NCI-H128 (cell line): Measurements from ENCODE around the gene ABLIM2.

ENCODE experiments used
- DNase-seq: peaks from one replicate; lab custom pipeline; 2025; ENCODE audit not compliant: unreplicated experiment; lab: John Stamatoyannopoulos, UW

ABLIM2 gene

GRCh38 chr4:8176547-8177399 lies 18.2 kb upstream of the ABLIM2 start:
- DNase-seq: no peak

GRCh38 chr4:8175686-8176085 lies 17.1 kb upstream of the ABLIM2 start:
- no peak for DNase-seq

GRCh38 chr4:8174970-8175369 lies 16.4 kb upstream of the ABLIM2 start:
- DNase-seq: no peak

- no peak for DNase-seq
Observed at GRCh38 chr4:8173492-8174242, 15.1 kb upstream of the ABLIM2 start.

GRCh38 chr4:8171984-8172924 lies 13.6 kb upstream of the ABLIM2 start:
- DNase-seq: no peak

- DNase-seq: no peak
Observed at GRCh38 chr4:8171266-8171665, 12.7 kb upstream of the ABLIM2 start.

GRCh38 chr4:8170341-8170740 lies 11.7 kb upstream of the ABLIM2 start:
- no peak for DNase-seq

GRCh38 chr4:8169763-8170162 lies 11.2 kb upstream of the ABLIM2 start:
- no peak for DNase-seq

GRCh38 chr4:8168832-8169598 lies 10.4 kb upstream of the ABLIM2 start:
- no peak for DNase-seq

- DNase-seq: no peak
Observed at GRCh38 chr4:8168232-8168631, 9.6 kb upstream of the ABLIM2 start.

GRCh38 chr4:8167815-8168214 lies 9.2 kb upstream of the ABLIM2 start:
- DNase-seq: no peak

- no peak for DNase-seq
Observed at GRCh38 chr4:8167291-8167690, 8.7 kb upstream of the ABLIM2 start.

GRCh38 chr4:8165374-8165896 lies 6.8 kb upstream of the ABLIM2 start:
- no peak for DNase-seq

GRCh38 chr4:8164687-8165086 lies 6.1 kb upstream of the ABLIM2 start:
- no peak for DNase-seq

- no peak for DNase-seq
Observed at GRCh38 chr4:8164194-8164565, 5.6 kb upstream of the ABLIM2 start.

GRCh38 chr4:8163436-8164193 lies 5.0 kb upstream of the ABLIM2 start:
- DNase-seq: no peak

GRCh38 chr4:8163026-8163425 lies 4.4 kb upstream of the ABLIM2 start:
- DNase-seq: no peak

GRCh38 chr4:8162625-8163024 lies 4.0 kb upstream of the ABLIM2 start:
- DNase-seq: peak; percentile 30

- DNase-seq: no peak
Observed at GRCh38 chr4:8160572-8160971, 2.0 kb upstream of the ABLIM2 start.

- DNase-seq: no peak
Observed at GRCh38 chr4:8160233-8160560, 1.6 kb upstream of the ABLIM2 start.
